Body of pancreas (tissue), 4 donors: ENCODE measurements around the gene MMP24OS. TPM values are rescaled to one million over a fixed set of nuclear protein-coding genes. Genes with fewer than 3 reads are reported as not detected.

Experiments used
- ATAC-seq: fragments of 150-250 bp; one replicate; pipeline ENCODE4 v1.9.1; 2016
- DNase-seq, 4 donors: peaks; one replicate each; pipeline ENCODE4 v3.0.0-alpha.2; 2019
- H3K27ac ChIP-seq, 4 donors: fragments of 200-600 bp; sonication (generic); 1 replicate in 3 of 4; 2 replicates in 1 of 4; pipeline versions ENCODE4 v1.5.1 to v1.6.1; 2016 to 2019; ENCODE audit warnings: mild to moderate bottlenecking in 1 of 4, mixed read lengths in 1 of 4, moderate library complexity in 1 of 4
- H3K27me3 ChIP-seq, 2 donors: fragments of 200-600 bp; sonication (generic); one replicate each; pipeline ENCODE4 v1.6.0; 2016; ENCODE audit warnings: mild to moderate bottlenecking in 1 of 2
- H3K36me3 ChIP-seq, 2 donors: fragments of 200-600 bp; sonication (generic); replicated peaks in 1 of 2; 2 replicates each; pipeline ENCODE4 v1.5.1; 2016; ENCODE audit warnings: low read depth in 2 of 2; ENCODE audit not compliant: insufficient read depth in 1 of 2
- H3K4me1 ChIP-seq: fragments of 200-600 bp; sonication (generic); one replicate; pipeline ENCODE4 v1.6.0; 2016
- H3K4me3 ChIP-seq, 2 donors: fragments of 200-600 bp; sonication (generic); 1 replicate in 1 of 2; 2 replicates in 1 of 2; pipeline ENCODE4 v1.5.1; 2016 to 2019
- H3K9me3 ChIP-seq, 3 donors: fragments of 200-600 bp; sonication (generic); 1 replicate in 2 of 3; 2 replicates in 1 of 3; pipeline ENCODE4 v1.5.1; 2016
- POLR2A ChIP-seq, 3 donors: fragments of 450-650 bp; IDR thresholded peaks; one replicate each; pipeline ENCODE4 v1.6.1; 2016; ENCODE audit warnings: antibody characterized with exemption in 3 of 3, mild to moderate bottlenecking in 2 of 3
- WGBS, 2 donors: methylation state at CpG; one replicate each; pipeline ENCODE4 v1.1.5; 2017; 5-methylcytosine and 5-hydroxymethylcytosine counted together
- intact Hi-C: fragments of 100-400 bp; cut with DNase I; formaldehyde crosslinking; loops from one replicate; pipeline ENCODE4 v1.15.1; 2023
- total RNA-seq, 2 donors: library from RNA; depleted of rRNA; stranded (reverse); fragments of >200 nt; gene quantifications; one replicate each; pipeline ENCODE4 v1.1.0, GENCODE V29; 2016
- TF ChIP-seq, protein P1 (sequence below), 7 experiments: fragments of 450-650 bp in 4 of 7; fragments of 200-600 bp in 3 of 7; sonication (generic) in 3 of 7; IDR thresholded peaks; one replicate each; pipeline ENCODE4 v1.5.1; 2016 to 2019; ENCODE audit warnings: antibody characterized with exemption in 7 of 7

Gene MMP24OS
- total RNA-seq, 2 donors from 2014 or later = 20.4 to 27.5 TPM

DNA sequence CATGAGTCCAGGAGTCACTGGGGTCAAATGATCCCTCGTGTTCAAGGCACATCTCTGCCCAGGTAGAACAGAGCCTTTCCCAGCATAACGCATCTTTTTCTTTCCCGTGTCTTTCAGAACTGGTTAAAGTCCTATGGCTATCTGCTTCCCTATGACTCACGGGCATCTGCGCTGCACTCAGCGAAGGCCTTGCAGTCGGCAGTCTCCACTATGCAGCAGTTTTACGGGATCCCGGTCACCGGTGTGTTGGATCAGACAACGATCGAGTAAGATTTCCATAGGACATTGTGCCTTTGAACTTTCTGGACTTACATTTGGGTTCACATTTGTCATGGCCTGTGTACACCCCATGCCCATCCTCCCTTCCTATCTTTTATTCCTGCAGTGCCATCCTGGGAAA lies 31.2 kb downstream of the MMP24OS start:
- Histone ChIP-seq H3K36me3 (no peaks in the 10 kb centered on the region), H3K9me3 (no peaks in the 10 kb centered on the region), H3K27ac (no peak overlapping the region), H3K4me3 (no peak overlapping the region), H3K27me3 (no peaks in the 10 kb centered on the region), H3K4me1 (no peaks in the 10 kb centered on the region)
- WGBS, 2 donors = 93 to 95% methylated on average over 12 of the region's 12 CpGs
- DNase-seq (no peak), ATAC-seq (no peak)
- intact Hi-C loops = no loop called here
- TF ChIP-seq, protein P1, sequence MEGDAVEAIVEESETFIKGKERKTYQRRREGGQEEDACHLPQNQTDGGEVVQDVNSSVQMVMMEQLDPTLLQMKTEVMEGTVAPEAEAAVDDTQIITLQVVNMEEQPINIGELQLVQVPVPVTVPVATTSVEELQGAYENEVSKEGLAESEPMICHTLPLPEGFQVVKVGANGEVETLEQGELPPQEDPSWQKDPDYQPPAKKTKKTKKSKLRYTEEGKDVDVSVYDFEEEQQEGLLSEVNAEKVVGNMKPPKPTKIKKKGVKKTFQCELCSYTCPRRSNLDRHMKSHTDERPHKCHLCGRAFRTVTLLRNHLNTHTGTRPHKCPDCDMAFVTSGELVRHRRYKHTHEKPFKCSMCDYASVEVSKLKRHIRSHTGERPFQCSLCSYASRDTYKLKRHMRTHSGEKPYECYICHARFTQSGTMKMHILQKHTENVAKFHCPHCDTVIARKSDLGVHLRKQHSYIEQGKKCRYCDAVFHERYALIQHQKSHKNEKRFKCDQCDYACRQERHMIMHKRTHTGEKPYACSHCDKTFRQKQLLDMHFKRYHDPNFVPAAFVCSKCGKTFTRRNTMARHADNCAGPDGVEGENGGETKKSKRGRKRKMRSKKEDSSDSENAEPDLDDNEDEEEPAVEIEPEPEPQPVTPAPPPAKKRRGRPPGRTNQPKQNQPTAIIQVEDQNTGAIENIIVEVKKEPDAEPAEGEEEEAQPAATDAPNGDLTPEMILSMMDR (IDR thresholded peaks at IDR 0.05) = no peak
- no peak for TF ChIP-seq POLR2A (IDR thresholded peaks at IDR 0.05)

DNA sequence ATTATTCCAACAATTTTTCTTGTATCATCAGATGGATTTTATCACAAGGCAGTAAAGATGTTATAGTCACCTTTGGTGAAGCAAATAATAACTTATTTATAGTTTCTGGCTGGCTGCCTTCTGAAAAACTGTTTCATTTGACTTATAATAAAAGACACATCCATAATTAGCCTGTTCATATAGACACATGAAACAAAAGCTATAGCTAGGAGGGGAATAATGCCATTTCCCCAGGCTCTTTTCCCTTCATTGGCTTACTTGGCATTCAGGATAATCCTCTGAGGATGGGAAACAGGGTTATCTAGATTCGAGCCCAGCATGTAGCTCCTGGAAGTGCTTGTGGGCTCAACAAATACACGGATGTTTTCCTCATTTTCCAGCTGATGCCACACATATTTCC lies 33.9 kb downstream of the MMP24OS start:
- H3K4me3 ChIP-seq = no peak overlapping the region
- no peak for TF ChIP-seq POLR2A (IDR thresholded peaks at IDR 0.05)
- TF ChIP-seq, protein P1 (IDR thresholded peaks at IDR 0.05) = no peak
- DNase-seq (no peak), ATAC-seq (no peak)
- intact Hi-C loops = no loop called here
- 57 to 61% methylated on average over 2 of the region's 2 CpGs for WGBS, 2 donors
- no peaks in the 10 kb centered on the region for H3K36me3 ChIP-seq
- H3K9me3 ChIP-seq = no peaks in the 10 kb centered on the region
- H3K27me3 ChIP-seq = no peaks in the 10 kb centered on the region
- no peaks in the 10 kb centered on the region for H3K4me1 ChIP-seq
- H3K27ac ChIP-seq = no peak overlapping the region

DNA sequence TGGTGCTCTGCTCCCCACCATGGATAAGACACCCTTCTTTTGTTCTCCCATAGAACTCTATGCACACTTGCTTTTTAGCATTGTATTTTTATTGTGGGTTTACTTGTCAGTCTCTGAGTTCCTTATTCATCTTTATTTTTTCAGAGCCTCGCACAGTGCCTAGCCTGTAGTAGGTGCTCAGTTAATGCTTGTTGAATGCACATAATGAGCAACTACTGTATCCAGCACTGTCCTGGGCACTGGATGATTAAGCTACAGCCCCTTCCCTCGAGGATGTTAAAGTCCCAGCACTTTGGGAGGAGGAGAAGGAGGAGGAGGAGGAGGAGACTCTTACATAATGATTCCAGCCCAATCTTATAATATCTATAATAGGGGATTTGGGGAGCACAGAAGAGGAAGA lies 34.6 kb downstream of the MMP24OS start:
- no peak for TF ChIP-seq POLR2A (IDR thresholded peaks at IDR 0.05)
- TF ChIP-seq, protein P1 (IDR thresholded peaks at IDR 0.05) = no peak
- Histone ChIP-seq H3K27ac (no peak overlapping the region), H3K9me3 (no peaks in the 10 kb centered on the region), H3K36me3 (no peaks in the 10 kb centered on the region), H3K4me3 (no peak overlapping the region), H3K27me3 (no peaks in the 10 kb centered on the region), H3K4me1 (no peaks in the 10 kb centered on the region)
- intact Hi-C loops = no loop called here
- 59 to 65% methylated on average over 2 of the region's 2 CpGs for WGBS, 2 donors
- ATAC-seq = no peak
- no peak for DNase-seq

DNA sequence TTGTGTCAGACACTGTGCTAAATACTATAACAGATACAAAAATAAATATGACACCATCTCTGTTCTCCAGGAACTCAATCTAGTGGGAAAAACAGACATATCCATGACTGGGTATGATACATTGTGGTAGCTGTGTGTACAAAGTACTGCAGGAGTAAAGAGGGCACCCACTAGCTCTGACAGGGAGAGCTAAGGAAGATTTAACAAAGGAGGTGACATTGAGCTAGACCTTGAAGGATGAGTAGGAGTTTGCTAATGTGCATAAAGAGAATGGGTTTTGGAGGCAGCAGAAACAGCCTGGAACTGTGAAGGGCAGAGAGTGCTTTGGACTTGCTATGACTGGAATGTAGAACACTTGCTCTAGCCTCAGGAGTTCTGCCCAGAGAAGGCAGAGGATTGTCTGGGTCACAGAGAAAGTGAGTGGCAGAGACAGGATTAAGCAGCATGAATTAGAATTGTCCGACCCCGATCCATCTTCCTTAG lies 37.1 kb downstream of the MMP24OS start:
- TF ChIP-seq, protein P1 (IDR thresholded peaks at IDR 0.05) = no peak
- TF ChIP-seq POLR2A (IDR thresholded peaks at IDR 0.05) = no peak
- 77 to 96% methylated on average over 2 of the region's 2 CpGs for WGBS, 2 donors
- Histone ChIP-seq H3K4me1 (no peaks in the 10 kb centered on the region), H3K36me3 (no peaks in the 10 kb centered on the region), H3K27me3 (no peaks in the 10 kb centered on the region), H3K4me3 (no peak overlapping the region), H3K9me3 (no peaks in the 10 kb centered on the region), H3K27ac (no peak overlapping the region)
- ATAC-seq (no peak), DNase-seq (no peak)
- intact Hi-C loops = no loop called here

DNA sequence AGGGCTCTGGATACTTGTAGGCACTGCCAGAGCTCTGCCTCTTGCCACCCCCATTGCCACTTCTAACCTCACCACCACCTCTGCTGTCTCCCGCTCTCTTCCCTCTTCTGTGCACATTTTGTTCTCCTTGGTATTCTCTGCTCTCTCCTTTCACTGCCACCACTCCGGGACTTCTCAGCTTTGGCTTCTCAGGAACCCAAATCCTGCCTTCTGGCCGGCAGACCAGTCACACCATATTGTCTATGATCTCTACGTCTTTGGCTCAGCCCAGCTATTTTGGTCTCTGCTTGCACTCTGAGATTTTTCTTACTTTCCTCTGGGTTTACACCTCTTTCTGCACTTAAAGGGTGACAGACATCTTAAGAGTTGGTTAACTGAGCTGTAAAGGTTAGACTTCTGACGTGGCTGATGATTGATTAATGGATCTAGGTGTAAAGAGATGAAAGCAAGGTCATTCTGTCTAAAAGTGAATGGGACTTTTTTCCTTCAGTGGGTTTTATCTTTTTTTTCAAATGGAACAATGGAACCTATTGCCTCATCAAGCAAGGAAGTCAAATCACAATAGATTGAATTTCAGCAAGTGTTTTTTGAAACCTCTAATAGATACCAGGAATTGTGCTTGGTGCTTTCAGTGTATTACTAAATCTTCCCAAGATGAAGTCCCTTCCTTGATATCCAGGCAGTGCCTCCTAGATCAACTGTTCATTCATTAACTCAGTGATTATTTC lies 37.7 kb downstream of the MMP24OS start:
- TF ChIP-seq, protein P1 (IDR thresholded peaks at IDR 0.05) = no peak
- TF ChIP-seq POLR2A (IDR thresholded peaks at IDR 0.05) = no peak
- Histone ChIP-seq H3K27ac (no peak overlapping the region), H3K4me1 (no peaks in the 10 kb centered on the region), H3K4me3 (no peak overlapping the region), H3K36me3 (no peaks in the 10 kb centered on the region), H3K27me3 (no peaks in the 10 kb centered on the region), H3K9me3 (no peaks in the 10 kb centered on the region)
- ATAC-seq (no peak), DNase-seq (no peak)
- 71 to 76% methylated on average over 5 of the region's 5 CpGs for WGBS, 2 donors
- intact Hi-C loops = no loop called here
